Measurements from ENCODE around the gene ANAPC5. TPM values are rescaled to one million over a fixed set of nuclear protein-coding genes. Genes with fewer than 3 reads are reported as not detected.

ANAPC5 gene
- total RNA-seq, 1 donor: 168 TPM

- DNase-seq (ENCODE audit: insufficient read length, low spot score, missing footprints): no peak
Measured at GRCh38 chr12:121344506-121344905, 7.7 kb downstream of the ANAPC5 start.

GRCh38 chr12:121337416-121337815 lies 14.8 kb downstream of the ANAPC5 start:
- TF ChIP-seq CTCF (IDR thresholded peaks at IDR 0.05; ENCODE audit: extremely low read depth, low read depth, low read length): no peak
- DNase-seq (ENCODE audit: insufficient read length, low spot score, missing footprints): no peak
- Histone ChIP-seq H3K4me3 (ENCODE audit: insufficient read depth, low read length) (no peak overlapping the region), H3K4me2 (ENCODE audit: insufficient read depth, low read length) (no peak overlapping the region), H3K79me2 (ENCODE audit: insufficient read depth, low read length) (no peaks in the 10 kb centered on the region), H3K27ac (ENCODE audit: low read depth, low read length) (no peak overlapping the region), H2AFZ (ENCODE audit: low read length) (no peak overlapping the region), H4K20me1 (ENCODE audit: insufficient read depth, low read length) (peaks cover 2% of the 10 kb centered on the region), H3K27me3 (ENCODE audit: insufficient read depth, low read length) (no peaks in the 10 kb centered on the region), H3K36me3 (ENCODE audit: insufficient read depth, low read length) (peaks cover 70% of the 10 kb centered on the region), H3K9me3 (ENCODE audit: low read depth, low read length) (no peaks in the 10 kb centered on the region), H3K4me1 (ENCODE audit: insufficient read depth, low read length) (no peaks in the 10 kb centered on the region)

More at GRCh38 chr12:121344506-121344905, 7.7 kb downstream of the ANAPC5 start:
- H3K79me2 ChIP-seq (ENCODE audit: insufficient read depth, low read length): peaks cover 35% of the 10 kb centered on the region
- no peak overlapping the region for H3K4me2 ChIP-seq (ENCODE audit: insufficient read depth, low read length)
- H2AFZ ChIP-seq (ENCODE audit: low read length): no peak overlapping the region
- no peak overlapping the region for H3K27ac ChIP-seq (ENCODE audit: low read depth, low read length)
- no peak overlapping the region for H3K4me3 ChIP-seq (ENCODE audit: insufficient read depth, low read length)
- peaks cover 60% of the 10 kb centered on the region for H3K36me3 ChIP-seq (ENCODE audit: insufficient read depth, low read length)
- H4K20me1 ChIP-seq (ENCODE audit: insufficient read depth, low read length): no peaks in the 10 kb centered on the region
- no peaks in the 10 kb centered on the region for H3K9me3 ChIP-seq (ENCODE audit: low read depth, low read length)
- H3K27me3 ChIP-seq (ENCODE audit: insufficient read depth, low read length): no peaks in the 10 kb centered on the region
- H3K4me1 ChIP-seq (ENCODE audit: insufficient read depth, low read length): no peaks in the 10 kb centered on the region
- TF ChIP-seq CTCF (IDR thresholded peaks at IDR 0.05; ENCODE audit: extremely low read depth, low read depth, low read length): no peak

- H3K9me3 ChIP-seq (ENCODE audit: low read depth, low read length): no peaks in the 10 kb centered on the region
- no peak overlapping the region for H2AFZ ChIP-seq (ENCODE audit: low read length)
- H3K27me3 ChIP-seq (ENCODE audit: insufficient read depth, low read length): no peaks in the 10 kb centered on the region
- H3K4me3 ChIP-seq (ENCODE audit: insufficient read depth, low read length): no peak overlapping the region
- H3K27ac ChIP-seq (ENCODE audit: low read depth, low read length): no peak overlapping the region
- peaks cover 74% of the 10 kb centered on the region for H3K36me3 ChIP-seq (ENCODE audit: insufficient read depth, low read length)
- DNase-seq (ENCODE audit: insufficient read length, low spot score, missing footprints): peak; percentile 32
- peak; percentile 87 for TF ChIP-seq CTCF (IDR thresholded peaks at IDR 0.05; ENCODE audit: extremely low read depth, low read depth, low read length)
- no peaks in the 10 kb centered on the region for H3K4me1 ChIP-seq (ENCODE audit: insufficient read depth, low read length)
- peaks cover 2% of the 10 kb centered on the region for H4K20me1 ChIP-seq (ENCODE audit: insufficient read depth, low read length)
- no peak overlapping the region for H3K4me2 ChIP-seq (ENCODE audit: insufficient read depth, low read length)
- no peaks in the 10 kb centered on the region for H3K79me2 ChIP-seq (ENCODE audit: insufficient read depth, low read length)
Measured at GRCh38 chr12:121334513-121335343, 17.5 kb downstream of the ANAPC5 start.

- TF ChIP-seq CTCF (IDR thresholded peaks at IDR 0.05; ENCODE audit: extremely low read depth, low read depth, low read length): no peak
- Histone ChIP-seq H2AFZ (ENCODE audit: low read length) (no peak overlapping the region), H3K27me3 (ENCODE audit: insufficient read depth, low read length) (no peaks in the 10 kb centered on the region), H4K20me1 (ENCODE audit: insufficient read depth, low read length) (peaks cover 2% of the 10 kb centered on the region), H3K79me2 (ENCODE audit: insufficient read depth, low read length) (no peaks in the 10 kb centered on the region), H3K4me1 (ENCODE audit: insufficient read depth, low read length) (no peaks in the 10 kb centered on the region), H3K27ac (ENCODE audit: low read depth, low read length) (no peak overlapping the region), H3K4me3 (ENCODE audit: insufficient read depth, low read length) (no peak overlapping the region), H3K9me3 (ENCODE audit: low read depth, low read length) (no peaks in the 10 kb centered on the region), H3K4me2 (ENCODE audit: insufficient read depth, low read length) (no peak overlapping the region), H3K36me3 (ENCODE audit: insufficient read depth, low read length) (peaks cover 70% of the 10 kb centered on the region)
- no peak for DNase-seq (ENCODE audit: insufficient read length, low spot score, missing footprints)
Measured at GRCh38 chr12:121333747-121334146, 18.5 kb downstream of the ANAPC5 start.
